Measurements from ENCODE around the gene IER3IP1. TPM values are rescaled to one million over a fixed set of nuclear protein-coding genes. Genes with fewer than 3 reads are reported as not detected.
A peak's percentile ranks its signal among the peaks of the same experiment; 100 is the strongest.

The IER3IP1 gene
- total RNA-seq, 1 experiment from 2014 or later = 7.6 TPM

GRCh38 chr18:47113796-47114540 is 62.2 kb downstream of the IER3IP1 start:
- Histone ChIP-seq H3K4me1 (ENCODE audit: insufficient read depth, low read length) (no peaks in the 10 kb centered on the region; the same call in 1 of the 2 replicates), H3K18ac (ENCODE audit: insufficient read length, low read depth, low read length) (no peak overlapping the region), H3K4ac (ENCODE audit: low read depth, low read length) (no peak overlapping the region), H2AFZ (ENCODE audit: low read length) (no peak overlapping the region), H3K9me3 (ENCODE audit: control insufficient read depth, low read depth, low read length) (no peaks in the 10 kb centered on the region), H2BK12ac (ENCODE audit: insufficient read length, low read depth, low read length) (no peak overlapping the region), H3K79me2 (ENCODE audit: insufficient read depth, low read length) (no peaks in the 10 kb centered on the region), H3K56ac (ENCODE audit: insufficient read length, low read depth, low read length) (no peak overlapping the region), H2BK20ac (ENCODE audit: low read depth, low read length, poor library complexity, severe bottlenecking) (no peak overlapping the region), H3K79me1 (ENCODE audit: insufficient read depth, low read depth, low read length, poor library complexity, severe bottlenecking) (no peaks in the 10 kb centered on the region), H3T11ph (ENCODE audit: low read length) (no peak overlapping the region), H3K27ac (ENCODE audit: insufficient read length, low read depth, low read length) (no peak overlapping the region), H2BK120ac (ENCODE audit: low read depth, low read length, poor library complexity, severe bottlenecking) (no peak overlapping the region), H3K14ac (ENCODE audit: insufficient read depth, low read length) (no peak overlapping the region), H4K20me1 (ENCODE audit: control insufficient read depth, insufficient read depth, insufficient read length) (no peaks in the 10 kb centered on the region), H2BK15ac (ENCODE audit: low read depth, low read length) (no peak overlapping the region), H4K91ac (ENCODE audit: insufficient read length, low read depth, low read length) (no peak overlapping the region), H3K9ac (ENCODE audit: extremely low read depth, insufficient read length, low read length) (no peak overlapping the region), H3K4me2 (ENCODE audit: insufficient read depth, insufficient read length, low read length) (no peak overlapping the region), H3K23me2 (ENCODE audit: insufficient read length, low read depth, low read length, poor library complexity, severe bottlenecking) (no peaks in the 10 kb centered on the region), H2AK5ac (ENCODE audit: insufficient read length, low read length) (no peak overlapping the region), H4K8ac (replicated peaks; ENCODE audit: insufficient read length, low read depth, low read length) (no peak overlapping the region), H2BK5ac (ENCODE audit: insufficient read length, low read length) (no peak overlapping the region), H3K23ac (ENCODE audit: insufficient read length, low read depth, low read length) (no peak overlapping the region), H4K5ac (ENCODE audit: insufficient read length, low read depth, low read length) (no peak overlapping the region), H3K27me3 (ENCODE audit: insufficient read depth, low read length) (no peaks in the 10 kb centered on the region; the same call in 1 of the 2 replicates)
- no peak for DNase-seq
- H3K4me3 Mint-ChIP-seq = 0 out of 5 replicates have a peak overlapping the region, but pooled peaks of 1 of the 2 experiments have one; percentile 21
- no peaks in the 10 kb centered on the region for H3K9me3 Mint-ChIP-seq
- no peaks in the 10 kb centered on the region for H3K27me3 Mint-ChIP-seq (ENCODE audit: low read depth)
- peak overlapping the region in 2 of 3 experiments; percentile 54 to 92; a peak in 5 of 7 replicates for H3K27ac Mint-ChIP-seq
- TF ChIP-seq CTCF (conservative IDR thresholded peaks at IDR 0.05) = no peak
- H3K36me3 Mint-ChIP-seq (ENCODE audit: insufficient read depth in 1 of 3, low read depth in 3 of 3) = peaks cover 13 to 47% (median 34%) of the 10 kb centered on the region in 3 experiments
- WGBS (ENCODE audit: extremely low coverage, insufficient read length, low lambda C conversion rate) = no CpG with 5 or more reads among the region's 2 CpGs
- H3K4me1 Mint-ChIP-seq = peaks cover 59 to 65% of the 10 kb centered on the region in 2 experiments
